MM.1S (cell line): ENCODE data around the gene DCUN1D4.

Source experiments
- CTCF ChIP-seq: fragments of 300-600 bp; sonication (generic); IDR thresholded peaks from 2 replicates; pipeline ENCODE4 v1.5.1; 2016; ENCODE audit warnings: antibody characterized with exemption, low read length, mixed read lengths
- EZH2phosphoT487 ChIP-seq: fragments of 300-600 bp; sonication (generic); IDR thresholded peaks from 2 replicates; pipeline ENCODE4 v1.6.1; 2018; ENCODE audit warnings: antibody characterized with exemption, low read length

DNA sequence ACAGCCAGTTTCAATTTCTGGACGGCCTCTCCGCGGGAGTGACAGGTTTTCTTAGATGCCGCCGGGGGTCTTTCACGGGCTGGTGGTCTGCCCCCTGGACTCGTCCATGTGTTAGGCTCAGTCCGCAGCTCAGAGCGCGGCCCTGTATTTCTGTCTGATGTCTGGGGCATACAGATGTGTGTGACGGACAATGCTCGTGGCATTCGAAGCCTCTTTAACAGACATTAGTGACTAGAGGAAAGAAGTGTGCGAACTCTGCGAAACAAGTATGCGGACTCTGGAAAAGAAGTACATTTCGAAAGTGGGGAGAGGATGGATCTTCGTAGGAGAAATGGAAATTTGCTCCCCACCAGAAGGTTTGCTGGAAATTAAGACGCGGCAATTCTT lies 793 bp upstream of the DCUN1D4 start:
- no peak for TF ChIP-seq CTCF
- no peak for TF ChIP-seq EZH2phosphoT487
